Cardiac fibroblast (primary cell): ENCODE data around the gene SLC33A1.
"Not testable (repeated sequence)": the region's sequence is repeated elsewhere in the genome, so short reads cannot be mapped to it uniquely, and the experiment has no call there.

Experiments
- DNase-seq, 2 donors: peaks; one replicate each; pipeline versions ENCODE4 v3.0.0 to v3.0.0-alpha.2; 2010; ENCODE audit warnings: low read depth in 2 of 2
- H3K4me3 ChIP-seq, 2 donors: replicated peaks in 1 of 2; 1 replicate in 1 of 2; 2 replicates in 1 of 2; pipeline ENCODE4 v1.5.1; 2011; ENCODE audit warnings: low read depth in 2 of 2, low read length in 2 of 2, mild to moderate bottlenecking in 2 of 2, moderate library complexity in 1 of 2
- TF ChIP-seq, protein P1 (sequence below): IDR thresholded peaks from one replicate; pipeline ENCODE4 v1.5.1; 2011; ENCODE audit warnings: low read depth, mild to moderate bottlenecking, low read length, inconsistent platforms

The SLC33A1 gene

GRCh38 chr3:155886915-155887314 is 32.7 kb upstream of the SLC33A1 start:
- H3K4me3 ChIP-seq: no peak overlapping the region
- DNase-seq: no peak
- TF ChIP-seq, protein P1, sequence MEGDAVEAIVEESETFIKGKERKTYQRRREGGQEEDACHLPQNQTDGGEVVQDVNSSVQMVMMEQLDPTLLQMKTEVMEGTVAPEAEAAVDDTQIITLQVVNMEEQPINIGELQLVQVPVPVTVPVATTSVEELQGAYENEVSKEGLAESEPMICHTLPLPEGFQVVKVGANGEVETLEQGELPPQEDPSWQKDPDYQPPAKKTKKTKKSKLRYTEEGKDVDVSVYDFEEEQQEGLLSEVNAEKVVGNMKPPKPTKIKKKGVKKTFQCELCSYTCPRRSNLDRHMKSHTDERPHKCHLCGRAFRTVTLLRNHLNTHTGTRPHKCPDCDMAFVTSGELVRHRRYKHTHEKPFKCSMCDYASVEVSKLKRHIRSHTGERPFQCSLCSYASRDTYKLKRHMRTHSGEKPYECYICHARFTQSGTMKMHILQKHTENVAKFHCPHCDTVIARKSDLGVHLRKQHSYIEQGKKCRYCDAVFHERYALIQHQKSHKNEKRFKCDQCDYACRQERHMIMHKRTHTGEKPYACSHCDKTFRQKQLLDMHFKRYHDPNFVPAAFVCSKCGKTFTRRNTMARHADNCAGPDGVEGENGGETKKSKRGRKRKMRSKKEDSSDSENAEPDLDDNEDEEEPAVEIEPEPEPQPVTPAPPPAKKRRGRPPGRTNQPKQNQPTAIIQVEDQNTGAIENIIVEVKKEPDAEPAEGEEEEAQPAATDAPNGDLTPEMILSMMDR: no peak

GRCh38 chr3:155886348-155886747 is 32.1 kb upstream of the SLC33A1 start:
- H3K4me3 ChIP-seq, DNase-seq: not testable (repeated sequence)

DNA sequence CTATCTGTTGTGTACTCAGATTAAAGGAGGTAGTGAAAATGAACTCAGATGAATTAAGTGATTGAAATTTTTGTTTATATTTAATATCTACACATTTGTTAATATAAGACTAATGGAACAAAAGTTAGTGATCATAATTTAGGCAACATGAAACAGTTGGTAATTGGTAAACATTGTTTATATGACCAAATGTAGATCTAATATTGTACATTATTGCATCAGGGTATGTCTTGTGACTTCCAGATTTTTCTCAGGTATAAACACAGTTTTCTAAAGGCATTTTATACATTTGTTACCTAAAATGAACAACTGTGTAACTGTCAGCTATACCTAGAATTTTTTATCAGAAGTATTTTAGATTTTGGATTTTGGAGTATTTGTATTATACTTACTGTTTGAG is 31.1 kb upstream of the SLC33A1 start:
- TF ChIP-seq, protein P1: no peak
- no peak for DNase-seq
- no peak overlapping the region for H3K4me3 ChIP-seq

GRCh38 chr3:155884292-155884691 is 30.1 kb upstream of the SLC33A1 start:
- DNase-seq: no peak
- TF ChIP-seq, protein P1: no peak
- H3K4me3 ChIP-seq: no peak overlapping the region

- TF ChIP-seq, protein P1: no peak
- H3K4me3 ChIP-seq: no peak overlapping the region
- DNase-seq: no peak
Observed at GRCh38 chr3:155880286-155880685, 26.1 kb upstream of the SLC33A1 start.

DNA sequence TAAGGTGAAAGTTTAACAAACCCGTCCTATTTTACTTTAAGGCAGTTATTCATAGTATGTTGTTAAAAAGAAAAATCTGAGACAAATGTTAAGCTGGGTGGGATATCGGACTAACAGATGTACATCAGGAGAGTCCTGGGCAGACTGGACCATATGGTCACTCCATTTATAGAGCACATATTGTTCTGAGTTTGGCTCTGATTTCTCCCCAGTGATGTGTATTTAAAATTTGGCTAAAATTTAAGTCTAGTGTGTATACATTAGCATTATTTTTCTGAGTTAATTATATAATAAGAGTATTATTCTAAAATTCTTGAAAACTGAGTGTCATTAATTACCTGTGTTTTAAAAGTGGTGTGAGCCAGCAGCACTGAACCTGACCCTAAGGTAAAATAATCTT is 22.3 kb upstream of the SLC33A1 start:
- no peak overlapping the region for H3K4me3 ChIP-seq
- TF ChIP-seq, protein P1: no peak
- DNase-seq: no peak

DNA sequence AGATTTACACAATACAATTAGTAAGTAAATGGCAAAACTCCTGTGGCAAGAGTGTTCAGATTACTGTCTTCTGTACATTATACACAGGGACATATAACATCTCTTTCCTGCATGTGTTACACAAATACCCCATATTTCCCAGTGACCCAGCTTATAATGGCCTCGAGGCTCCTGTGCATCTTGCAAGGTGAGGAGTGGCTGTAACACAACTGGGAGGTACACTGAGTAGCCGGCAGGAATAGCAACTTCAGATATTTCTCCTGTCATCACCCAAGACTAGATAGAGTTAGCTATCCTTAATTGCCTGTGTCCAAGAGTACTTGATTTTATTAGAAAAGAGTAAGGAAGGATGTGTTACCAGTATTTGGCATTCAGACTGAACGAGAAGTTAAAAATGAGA is 21.8 kb upstream of the SLC33A1 start:
- no peak overlapping the region for H3K4me3 ChIP-seq

More for the DNA sequence above, 21.8 kb upstream of the SLC33A1 start:
- DNase-seq: no peak
- TF ChIP-seq, protein P1: no peak
